ENCODE data around the gene GPR146. TPM values are rescaled to one million over a fixed set of nuclear protein-coding genes. Genes with fewer than 3 reads are reported as not detected.
A peak's percentile ranks its signal among the peaks of the same experiment; 100 is the strongest.

GPR146 gene
- total and polyA plus RNA-seq, 9 of the 15 experiments (the other 6 are each of a cell fraction or from before 2014, with no cell fraction given) = 0.22 to 3.6 (median 0.64) TPM; not detected in 2

DNA sequence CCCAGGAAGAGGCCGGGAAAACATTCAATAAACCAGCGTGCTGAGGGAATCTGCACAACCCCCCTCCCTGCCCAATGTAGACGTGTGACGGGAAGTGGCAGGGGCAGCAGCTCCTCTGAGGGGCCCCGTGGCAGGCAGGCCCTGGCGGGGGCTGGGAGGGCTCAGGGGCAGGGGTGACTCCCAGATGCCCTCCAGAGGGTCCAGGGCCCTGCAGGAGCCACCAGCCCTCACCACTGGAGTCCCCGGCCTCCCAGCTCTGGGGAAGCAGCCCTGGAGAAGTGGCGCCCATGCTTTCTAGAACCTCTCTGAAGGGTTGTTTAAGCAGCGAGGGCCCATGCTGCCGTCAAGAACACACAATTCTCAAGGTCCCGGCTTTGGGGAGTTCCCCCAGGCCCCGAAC is 35.2 kb downstream of the GPR146 start (continued):
- TF ChIP-seq POLR2A (conservative IDR thresholded peaks at IDR 0.05) (no peak), MEF2A (IDR thresholded peaks at IDR 0.05; ENCODE audit: control insufficient read depth, low read depth, low read length) (no peak), ZNF766 (CRISPR knock-in tag; conservative IDR thresholded peaks at IDR 0.05) (no peak), E2F3 (CRISPR knock-in tag; IDR thresholded peaks at IDR 0.05) (no peak), ZNF217 (CRISPR knock-in tag; IDR thresholded peaks at IDR 0.05) (no peak), GATAD2A (IDR thresholded peaks at IDR 0.05) (no peak)

DNA sequence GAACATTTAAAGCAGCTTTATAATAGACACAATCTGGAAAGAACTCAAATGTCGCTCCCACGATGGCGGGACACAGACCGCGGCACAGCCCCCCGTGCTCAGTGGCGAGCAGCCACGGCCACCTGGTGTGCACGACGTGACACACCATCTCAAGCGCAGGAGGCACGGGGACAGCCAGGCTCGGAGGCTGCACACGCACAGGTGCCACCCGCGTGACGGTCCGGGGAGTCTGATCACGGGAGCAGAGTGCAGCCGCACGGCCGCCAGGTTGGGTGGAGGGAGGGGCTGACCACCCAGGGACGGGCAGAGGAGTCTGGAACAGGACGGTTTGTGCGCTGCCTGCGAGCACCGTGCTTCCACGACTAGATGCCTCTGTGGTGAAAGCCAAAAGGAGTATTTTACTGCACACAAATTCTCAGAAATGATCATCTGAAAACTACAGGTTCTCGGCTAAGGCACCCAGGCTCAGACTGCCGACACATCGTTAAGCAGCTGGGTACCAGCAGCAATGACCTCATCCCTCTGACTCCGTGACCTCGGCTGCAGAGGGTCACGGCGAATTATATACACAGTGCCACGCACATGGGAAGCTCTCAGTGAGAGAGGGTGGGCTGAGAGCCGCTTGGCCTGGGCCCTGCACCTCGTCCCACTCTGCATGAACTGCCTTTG is 36.0 kb downstream of the GPR146 start:
- 88% methylated on average over 37 of the region's 38 CpGs for WGBS (ENCODE audit: insufficient coverage, low coverage, missing lambda C conversion rate)
- no peak for TF ChIP-seq ZNF239 (CRISPR knock-in tag; IDR thresholded peaks at IDR 0.05)
- TF ChIP-seq, protein P1, sequence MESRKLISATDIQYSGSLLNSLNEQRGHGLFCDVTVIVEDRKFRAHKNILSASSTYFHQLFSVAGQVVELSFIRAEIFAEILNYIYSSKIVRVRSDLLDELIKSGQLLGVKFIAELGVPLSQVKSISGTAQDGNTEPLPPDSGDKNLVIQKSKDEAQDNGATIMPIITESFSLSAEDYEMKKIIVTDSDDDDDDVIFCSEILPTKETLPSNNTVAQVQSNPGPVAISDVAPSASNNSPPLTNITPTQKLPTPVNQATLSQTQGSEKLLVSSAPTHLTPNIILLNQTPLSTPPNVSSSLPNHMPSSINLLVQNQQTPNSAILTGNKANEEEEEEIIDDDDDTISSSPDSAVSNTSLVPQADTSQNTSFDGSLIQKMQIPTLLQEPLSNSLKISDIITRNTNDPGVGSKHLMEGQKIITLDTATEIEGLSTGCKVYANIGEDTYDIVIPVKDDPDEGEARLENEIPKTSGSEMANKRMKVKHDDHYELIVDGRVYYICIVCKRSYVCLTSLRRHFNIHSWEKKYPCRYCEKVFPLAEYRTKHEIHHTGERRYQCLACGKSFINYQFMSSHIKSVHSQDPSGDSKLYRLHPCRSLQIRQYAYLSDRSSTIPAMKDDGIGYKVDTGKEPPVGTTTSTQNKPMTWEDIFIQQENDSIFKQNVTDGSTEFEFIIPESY (CRISPR knock-in tag; IDR thresholded peaks at IDR 0.05) = peak; percentile 33; the same call in 1 of the 2 replicates
- Histone ChIP-seq H3K27me3 (ENCODE audit: control insufficient read depth in 2 of 2, insufficient read depth in 2 of 2, low read length in 2 of 2) (no peaks in the 10 kb centered on the region), H3K9me1 (ENCODE audit: control insufficient read depth, insufficient read depth, low read length) (no peaks in the 10 kb centered on the region), H3K4me1 (replicated peaks in 1 of 2; ENCODE audit: control insufficient read depth in 2 of 2, insufficient read depth in 2 of 2, low read length in 2 of 2) (peaks cover 0 to 59% of the 10 kb centered on the region in 2 experiments; a peak in 2 of 5 replicates), H3K9ac (ENCODE audit: insufficient read depth in 1 of 2, low read depth in 2 of 2, low read length in 2 of 2) (peak overlapping the region in 1 of 2 experiments; percentile 50; a peak in 1 of 4 replicates), H4K20me1 (replicated peaks; ENCODE audit: control insufficient read depth, insufficient read depth, low read length) (no peaks in the 10 kb centered on the region), H3K36me3 (ENCODE audit: control insufficient read depth, insufficient read depth, low read length) (no peaks in the 10 kb centered on the region; the same call in 2 of the 3 replicates), H3K27ac (ENCODE audit: extremely low read depth, low read depth, low read length) (no peak overlapping the region), H3K4me3 (no peak overlapping the region), H3K9me3 (replicated peaks; ENCODE audit: control insufficient read depth, insufficient read depth, low read depth, low read length) (no peaks in the 10 kb centered on the region), H2AFZ (ENCODE audit: low read depth, low read length) (no peak overlapping the region), H3K79me2 (ENCODE audit: control insufficient read depth, insufficient read depth, low read length) (no peaks in the 10 kb centered on the region), H3K4me2 (ENCODE audit: insufficient read depth, low read length) (no peak overlapping the region)
- ChIA-PET POLR2A (interaction anchor here (0.6 to 1.4 kb wide), 2 partner anchors 10 to 86 kb away, joined by 3 to 6 read pairs; no protein-coding TSS in a partner anchor), CTCF (ENCODE audit: low intra/inter-chr PET ratio) (no interaction called here)
- no peak for ATAC-seq
- BruUV-seq (replicated peaks) = no TSS peak
- FAIRE-seq = no peak
- in situ Hi-C loops (cut with MboI) (no loop called here), intact Hi-C loops (cut with micrococcal nuclease) (no loop called here)
- no peak for DNase-seq (ENCODE audit: extremely low read depth in 1 of 4, low spot score in 3 of 4)
